WTC11 (cell line): Measurements from ENCODE around the gene ADAM12. TPM values are rescaled to one million over a fixed set of nuclear protein-coding genes. Genes with fewer than 3 reads are reported as not detected.

ENCODE experiments used
- ATAC-seq: fragments of 200-7000 bp; cut with Tn5 transposase; 2 replicates; pipeline ENCODE4 v1.10.0; 2021; ENCODE audit warnings: mild to moderate bottlenecking, moderate library complexity
- CTCF ChIA-PET: fragments of 300-600 bp; sonication (Branson Sonifier 250); formaldehyde crosslinking; loops from one replicate; lab custom pipeline; 2021; ENCODE audit warnings: antibody characterized with exemption; lab: Charles Lee
- POLR2A ChIA-PET: fragments of 350-600 bp; sonication (Branson Sonifier 250); formaldehyde crosslinking; loops from one replicate; lab custom pipeline; 2021; ENCODE audit warnings: antibody characterized with exemption; lab: Charles Lee
- DNase-seq: peaks from one replicate; pipeline ENCODE4 v3.0.0; 2021; ENCODE audit warnings: low spot score
- H3K27ac Mint-ChIP-seq: 2 replicates; pipeline ENCODE4 v1.8.0; 2021; ENCODE audit warnings: mixed read lengths
- H3K27me3 Mint-ChIP-seq: 2 replicates; pipeline ENCODE4 v1.8.0; 2021; ENCODE audit warnings: low read depth, mild to moderate bottlenecking, moderate library complexity, mixed read lengths
- H3K36me3 Mint-ChIP-seq: 2 replicates; pipeline ENCODE4 v1.8.0; 2021; ENCODE audit warnings: mixed read lengths
- H3K4me1 Mint-ChIP-seq: 2 replicates; pipeline ENCODE4 v1.8.0; 2022; ENCODE audit warnings: mixed read lengths
- H3K4me3 Mint-ChIP-seq: 2 replicates; pipeline ENCODE4 v1.8.0; 2021; ENCODE audit warnings: mild to moderate bottlenecking, moderate library complexity, mixed read lengths
- H3K9me3 Mint-ChIP-seq: 2 replicates; pipeline ENCODE4 v1.8.0; 2021; ENCODE audit warnings: mixed read lengths
- ATF1 ChIP-seq: sonication (generic); formaldehyde crosslinking; IDR thresholded peaks from 2 replicates; pipeline ENCODE4 v1.8.1; 2023; ENCODE audit warnings: mild to moderate bottlenecking, moderate library complexity, missing genetic modification reagents
- CDX4 ChIP-seq: fragments of 250-450 bp; sonication (Bioruptor Pico); IDR thresholded peaks from 2 replicates; pipeline ENCODE4 v1.9.0; 2021; ENCODE audit warnings: moderate library complexity, mild to moderate bottlenecking, inconsistent platforms, borderline replicate concordance
- E2F4 ChIP-seq: sonication (generic); formaldehyde crosslinking; IDR thresholded peaks from 2 replicates; pipeline ENCODE4 v1.8.1; 2022; ENCODE audit warnings: low read depth, mild to moderate bottlenecking, moderate library complexity, missing genetic modification reagents, borderline replicate concordance
- JUN ChIP-seq: sonication (generic); formaldehyde crosslinking; IDR thresholded peaks from 2 replicates; pipeline ENCODE4 v1.8.0; 2023; ENCODE audit warnings: mild to moderate bottlenecking, missing genetic modification reagents
- NFATC4 ChIP-seq: fragments of 250-450 bp; sonication (Bioruptor Pico); IDR thresholded peaks from 2 replicates; pipeline ENCODE4 v1.9.0; 2021; ENCODE audit warnings: mild to moderate bottlenecking
- NFYB ChIP-seq: sonication (generic); formaldehyde crosslinking; conservative IDR thresholded peaks from 2 replicates; pipeline ENCODE4 v1.8.0; 2022; ENCODE audit warnings: low read depth, missing genetic modification reagents
- PRRX2 ChIP-seq: fragments of 250-450 bp; sonication (Bioruptor Pico); IDR thresholded peaks from 2 replicates; pipeline ENCODE4 v1.8.0; 2021; ENCODE audit warnings: mild to moderate bottlenecking
- TEAD1 ChIP-seq: sonication (generic); formaldehyde crosslinking; IDR thresholded peaks from 2 replicates; pipeline ENCODE4 v1.8.0; 2022; ENCODE audit warnings: mild to moderate bottlenecking, missing genetic modification reagents
- TP53 ChIP-seq: sonication (generic); formaldehyde crosslinking; IDR thresholded peaks from 2 replicates; pipeline ENCODE4 v1.8.1; 2023; ENCODE audit warnings: mild to moderate bottlenecking, missing genetic modification reagents
- USF2 ChIP-seq: sonication (generic); formaldehyde crosslinking; IDR thresholded peaks from 2 replicates; pipeline ENCODE4 v1.8.1; 2023; ENCODE audit warnings: mild to moderate bottlenecking, missing genetic modification reagents, moderate library complexity
- ZNF263 ChIP-seq: sonication (generic); formaldehyde crosslinking; IDR thresholded peaks from 2 replicates; pipeline ENCODE4 v1.8.1; 2022; ENCODE audit warnings: low read depth, mild to moderate bottlenecking, moderate library complexity, missing genetic modification reagents
- ZNF281 ChIP-seq: sonication (generic); formaldehyde crosslinking; IDR thresholded peaks from 2 replicates; pipeline ENCODE4 v1.8.0; 2023; ENCODE audit warnings: mild to moderate bottlenecking, missing genetic modification reagents
- ZNF317 ChIP-seq: sonication (generic); formaldehyde crosslinking; IDR thresholded peaks from 2 replicates; pipeline ENCODE4 v1.8.1; 2023; ENCODE audit warnings: low read depth, mild to moderate bottlenecking, moderate library complexity, missing genetic modification reagents, borderline replicate concordance
- ZNF532 ChIP-seq: fragments of 250-450 bp; sonication (Bioruptor Pico); IDR thresholded peaks from 2 replicates; pipeline ENCODE4 v1.9.0; 2021; ENCODE audit warnings: mild to moderate bottlenecking, borderline replicate concordance
- ZSCAN18 ChIP-seq: fragments of 250-450 bp; sonication (Bioruptor Pico); IDR thresholded peaks from 2 replicates; pipeline ENCODE4 v2.1.2; 2022; ENCODE audit warnings: mild to moderate bottlenecking, moderate library complexity
- total RNA-seq: library from RNA; stranded (reverse); gene quantifications from 3 replicates; pipeline ENCODE4 v1.2.3, GENCODE V29; 2021

The ADAM12 gene
- total RNA-seq, 1 experiment from 2014 or later = 0.22 TPM

GRCh38 chr10:126006264-126006663, 382.0 kb downstream of the ADAM12 start:
- POLR2A ChIA-PET = no interaction called here
- CTCF ChIA-PET = no interaction called here
- H3K27ac Mint-ChIP-seq = no peak overlapping the region
- DNase-seq = no peak
- peaks cover 4% of the 10 kb centered on the region for H3K9me3 Mint-ChIP-seq
- peaks cover 7% of the 10 kb centered on the region for H3K4me1 Mint-ChIP-seq
- peaks cover 2% of the 10 kb centered on the region; the same call in 1 of the 2 replicates for H3K27me3 Mint-ChIP-seq
- no peak for ATAC-seq
- no peak for TF ChIP-seq TP53
- no peak for TF ChIP-seq ZNF263 (CRISPR knock-in tag)
- TF ChIP-seq ZNF317 (CRISPR knock-in tag) = no peak
- TF ChIP-seq TEAD1 (CRISPR knock-in tag) = no peak
- no peak for TF ChIP-seq ZNF532
- TF ChIP-seq ZSCAN18 (CRISPR knock-in tag) = no peak
- no peak for TF ChIP-seq NFATC4 (CRISPR knock-in tag)
- TF ChIP-seq CDX4 = no peak
- no peak overlapping the region for H3K4me3 Mint-ChIP-seq
- no peaks in the 10 kb centered on the region for H3K36me3 Mint-ChIP-seq

GRCh38 chr10:126004752-126005151, 383.5 kb downstream of the ADAM12 start:
- ATAC-seq = no peak
- Mint-ChIP-seq H3K36me3 (no peaks in the 10 kb centered on the region), H3K9me3 (no peaks in the 10 kb centered on the region), H3K4me3 (no peak overlapping the region), H3K27me3 (no peaks in the 10 kb centered on the region), H3K4me1 (peaks cover 8% of the 10 kb centered on the region), H3K27ac (no peak overlapping the region)
- DNase-seq = no peak
- POLR2A ChIA-PET = no interaction called here
- CTCF ChIA-PET = interaction anchor here (0.5 kb wide), 1 partner anchor 10 kb away, joined by 3 read pairs; no protein-coding TSS in a partner anchor
- TF ChIP-seq E2F4 (CRISPR knock-in tag) (no peak), ZNF281 (CRISPR knock-in tag) (no peak), ZNF532 (no peak), ZNF317 (CRISPR knock-in tag) (no peak), ATF1 (CRISPR knock-in tag) (no peak), JUN (no peak), NFYB (no peak), PRRX2 (CRISPR knock-in tag) (no peak), USF2 (no peak)
